HK-2 (cell line): ENCODE measurements around the gene NSRP1.
"Not testable (repeated sequence)": the region's sequence is repeated elsewhere in the genome, so short reads cannot be mapped to it uniquely, and the experiment has no call there.

Source experiments
- DNase-seq: peaks from one replicate; pipeline ENCODE4 v3.0.0-alpha.2; 2018; ENCODE audit not compliant: unreplicated experiment

Gene NSRP1, protein sequence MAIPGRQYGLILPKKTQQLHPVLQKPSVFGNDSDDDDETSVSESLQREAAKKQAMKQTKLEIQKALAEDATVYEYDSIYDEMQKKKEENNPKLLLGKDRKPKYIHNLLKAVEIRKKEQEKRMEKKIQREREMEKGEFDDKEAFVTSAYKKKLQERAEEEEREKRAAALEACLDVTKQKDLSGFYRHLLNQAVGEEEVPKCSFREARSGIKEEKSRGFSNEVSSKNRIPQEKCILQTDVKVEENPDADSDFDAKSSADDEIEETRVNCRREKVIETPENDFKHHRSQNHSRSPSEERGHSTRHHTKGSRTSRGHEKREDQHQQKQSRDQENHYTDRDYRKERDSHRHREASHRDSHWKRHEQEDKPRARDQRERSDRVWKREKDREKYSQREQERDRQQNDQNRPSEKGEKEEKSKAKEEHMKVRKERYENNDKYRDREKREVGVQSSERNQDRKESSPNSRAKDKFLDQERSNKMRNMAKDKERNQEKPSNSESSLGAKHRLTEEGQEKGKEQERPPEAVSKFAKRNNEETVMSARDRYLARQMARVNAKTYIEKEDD

DNA sequence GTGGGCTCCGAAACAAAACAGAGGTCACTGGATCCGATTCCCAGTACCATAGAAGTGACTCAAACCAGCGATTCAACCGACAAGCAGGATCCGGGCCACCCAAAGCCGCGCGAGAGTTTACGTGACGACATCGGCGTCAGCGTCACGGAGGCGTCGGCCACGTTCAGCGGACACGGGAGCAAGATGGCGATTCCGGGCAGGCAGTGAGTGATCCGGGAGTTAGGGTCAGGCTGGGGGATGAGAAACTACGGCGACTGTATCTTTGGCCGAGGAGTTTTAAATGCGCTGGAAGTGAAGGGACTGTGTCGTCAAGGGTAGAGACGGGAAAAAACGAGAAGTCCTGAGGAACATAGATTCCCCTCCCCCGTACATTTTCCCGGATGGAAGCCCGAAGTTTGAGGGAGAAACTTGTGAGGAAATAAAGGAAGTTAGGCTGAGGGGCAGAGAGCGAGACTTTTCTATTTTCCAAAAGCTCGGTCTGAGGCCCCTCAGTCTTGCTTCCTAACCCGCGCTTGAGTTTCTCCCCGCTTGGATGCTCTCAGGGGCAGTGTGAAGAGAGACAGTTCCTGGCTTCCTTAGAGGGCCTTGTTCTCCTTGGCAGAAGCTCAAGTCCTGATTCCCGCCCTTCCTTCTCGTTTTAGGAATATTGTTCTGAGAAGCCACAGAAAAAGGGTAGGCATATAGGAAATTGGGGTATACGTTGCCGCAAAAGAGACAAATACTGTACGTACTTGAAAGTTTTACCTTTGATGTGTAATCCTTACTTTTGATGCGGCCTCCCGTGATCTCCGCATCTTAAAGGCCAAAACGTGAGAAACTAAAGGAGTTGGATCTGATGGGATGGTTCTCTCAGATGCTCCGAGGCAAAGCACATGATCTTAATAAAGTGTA, at the start of gene NSRP1:
Gene NSRP1 (plus strand): TSS at position 156 of the 891 bp plus-strand sequence. CDS start 28 bp downstream, at position 184.
- peak; percentile 94 for DNase-seq

DNA sequence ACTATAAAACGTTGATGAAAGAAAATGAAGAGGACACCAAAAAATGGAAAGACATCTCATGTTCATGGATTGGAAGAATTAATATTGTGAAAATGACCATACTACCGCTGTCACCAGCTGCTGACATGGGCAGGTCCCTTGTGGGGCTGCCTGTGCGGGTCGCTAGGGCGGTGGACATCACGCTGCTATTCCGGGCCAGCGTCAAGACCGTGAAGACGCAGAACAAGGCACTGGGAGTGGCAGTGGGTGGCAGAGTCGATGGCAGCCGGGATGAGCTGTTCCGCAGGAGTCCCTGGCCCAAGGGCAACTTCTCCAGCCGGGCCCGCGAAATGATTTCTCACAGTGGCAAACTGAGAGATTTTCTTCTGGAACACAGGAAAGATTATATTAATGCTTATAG, 48.2 kb upstream of the NSRP1 start:
- no peak for DNase-seq

DNA sequence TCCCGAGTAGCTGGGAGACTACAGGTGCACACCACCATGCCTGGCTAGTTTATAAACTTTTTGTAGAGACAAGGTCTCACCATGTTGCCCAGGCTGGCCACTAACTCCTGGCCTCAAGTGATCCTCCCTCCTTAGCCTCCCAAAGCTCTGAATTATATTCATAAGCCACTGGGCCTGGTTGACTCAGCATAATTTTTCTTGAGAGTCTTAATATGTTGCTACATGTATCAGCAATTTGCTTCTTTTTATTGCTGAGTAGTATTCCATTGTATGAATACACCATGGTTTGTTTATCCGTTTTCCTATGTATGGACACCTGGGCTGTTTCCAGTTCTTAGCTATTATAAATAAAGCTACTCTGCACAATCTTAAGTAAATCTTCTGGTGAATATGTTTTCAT, 42.4 kb upstream of the NSRP1 start:
- no peak for DNase-seq

DNA sequence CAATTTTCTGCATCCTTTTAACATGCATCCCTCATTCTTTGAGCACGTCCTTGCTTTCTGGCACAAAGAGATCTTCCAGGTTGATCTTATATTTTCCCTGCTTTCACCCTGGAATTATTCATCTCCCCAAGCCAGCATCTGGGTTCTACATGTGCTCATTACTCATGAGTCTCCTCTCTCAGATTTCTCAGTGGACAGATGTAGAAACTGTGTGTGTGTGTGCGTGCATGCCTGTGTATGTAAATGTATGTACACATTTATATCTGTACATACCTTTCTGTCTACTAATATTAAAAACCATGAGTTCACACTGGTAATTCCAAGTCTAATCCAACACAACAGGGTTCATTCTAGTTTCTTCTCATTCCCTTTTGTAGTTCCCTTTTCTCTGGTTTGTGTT, 41.9 kb upstream of the NSRP1 start:
- no peak for DNase-seq

DNA sequence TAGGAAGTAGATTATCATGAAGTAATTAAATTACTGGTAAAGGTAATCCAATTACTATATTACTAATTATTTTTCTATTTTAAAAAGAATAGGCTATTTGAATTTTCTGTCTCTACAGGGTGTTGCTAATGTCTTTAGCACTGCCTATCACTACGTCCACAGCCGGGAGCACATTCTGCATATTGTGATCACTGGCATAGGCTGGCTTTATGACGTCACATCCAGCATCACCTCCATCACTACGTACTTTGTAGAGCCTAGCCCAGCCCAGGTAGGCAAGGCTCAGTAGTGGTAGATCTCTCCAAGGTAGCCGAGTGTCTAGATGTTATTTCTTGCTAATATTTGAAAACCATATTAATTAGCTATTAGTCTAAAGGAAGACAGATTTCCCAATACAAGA, 33.8 kb upstream of the NSRP1 start:
- no peak for DNase-seq

DNA sequence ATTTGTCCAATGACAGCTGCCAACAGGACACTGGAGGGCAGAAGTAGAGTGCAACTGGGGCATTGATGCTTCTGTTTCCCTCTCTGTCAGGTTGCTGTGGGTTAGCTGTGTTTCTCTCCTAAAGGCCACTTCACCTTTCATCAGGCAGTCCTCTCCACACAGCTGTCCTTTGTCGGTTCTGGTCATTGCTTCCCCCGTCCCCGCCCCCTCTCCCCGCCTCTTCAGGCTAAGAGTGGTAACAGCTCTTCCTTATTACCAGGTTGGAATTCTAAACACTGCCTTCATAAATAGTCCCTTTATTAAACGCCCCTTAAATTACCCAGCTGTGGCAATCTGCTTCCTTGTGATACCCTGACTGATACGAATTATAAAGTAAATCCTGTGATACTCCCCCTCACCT, 31.8 kb upstream of the NSRP1 start:
- DNase-seq = no peak

DNA sequence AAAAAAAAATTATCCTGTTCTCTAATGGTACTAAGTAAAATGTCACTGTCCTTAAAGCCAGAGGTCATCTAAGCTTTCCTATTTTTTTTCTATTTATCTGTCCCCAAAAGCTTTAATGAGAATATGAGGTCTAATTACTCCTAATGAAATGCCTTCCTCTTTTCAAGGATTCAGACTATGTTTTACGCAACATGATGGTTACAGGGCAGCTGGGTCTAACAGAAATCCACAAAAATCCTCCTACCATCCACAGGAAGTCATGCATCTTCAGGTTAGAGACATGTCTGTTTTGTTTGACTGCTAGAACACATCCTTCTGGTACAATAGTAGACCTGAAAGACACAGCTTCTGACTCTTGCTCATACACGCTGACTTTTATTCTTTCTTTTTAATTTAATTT, 29.7 kb upstream of the NSRP1 start:
- DNase-seq = no peak

DNA sequence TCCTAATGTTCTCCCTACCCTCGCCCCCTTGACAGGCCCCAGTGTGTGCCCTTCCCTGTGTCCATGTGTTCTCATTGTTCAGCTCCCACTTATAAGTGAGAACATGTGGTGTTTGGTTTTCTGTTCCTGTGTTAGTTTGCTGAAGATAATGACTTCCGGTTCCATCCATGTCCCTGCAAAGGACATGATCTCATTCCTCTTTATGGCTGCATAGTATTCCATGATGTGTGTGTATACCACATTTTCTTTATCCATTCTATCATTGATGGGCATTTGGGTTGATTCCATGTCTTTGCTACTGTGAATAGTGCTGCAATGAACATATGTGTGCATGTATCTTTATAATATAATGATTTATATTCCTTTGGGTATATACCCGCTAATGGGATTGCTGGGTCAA, 29.2 kb upstream of the NSRP1 start:
- DNase-seq = not testable (repeated sequence)

DNA sequence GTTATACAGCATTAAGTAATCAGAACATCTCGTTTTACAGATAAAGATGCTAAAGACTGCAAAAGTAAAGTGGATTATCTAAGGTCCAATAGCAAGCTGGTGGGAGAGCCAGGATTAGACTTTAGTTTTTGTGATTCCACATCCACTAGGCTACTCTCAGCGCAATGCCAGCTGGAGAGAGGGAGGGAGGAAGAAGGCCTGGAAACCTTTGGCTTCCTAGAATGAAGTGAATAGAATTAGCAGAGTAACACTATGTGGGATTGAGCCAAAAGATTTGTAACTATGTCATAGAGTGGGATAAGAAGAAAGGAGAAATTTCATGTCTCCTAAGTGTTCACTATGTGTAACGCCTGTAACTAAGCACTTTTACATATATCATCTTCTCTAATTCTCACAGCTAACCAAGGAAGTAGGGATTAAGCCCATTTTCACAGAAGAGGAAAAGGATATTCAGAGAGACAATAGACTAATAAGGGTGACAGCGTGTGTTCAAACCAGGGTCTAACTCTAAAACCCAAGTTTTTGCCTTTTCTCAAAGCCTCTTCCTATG, 25.4 kb upstream of the NSRP1 start:
- DNase-seq = no peak

DNA sequence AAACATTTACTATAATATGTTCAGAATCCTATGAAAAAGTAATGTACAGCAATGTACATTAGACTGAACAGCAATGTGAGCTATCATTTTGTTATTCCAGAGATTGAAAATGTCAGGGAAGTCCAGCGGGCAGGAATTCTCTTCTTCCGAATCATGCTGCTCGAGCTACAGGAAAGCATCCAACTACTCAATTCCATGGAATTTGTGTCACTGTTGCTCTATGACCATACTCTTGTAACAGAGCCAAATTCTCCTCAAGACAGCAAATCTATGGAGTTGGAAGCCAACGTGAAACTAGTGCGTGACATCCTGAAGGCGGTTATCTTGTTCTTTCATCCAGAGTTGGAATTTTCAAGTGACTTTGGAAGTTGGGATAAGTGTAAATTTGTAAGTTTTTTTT, 24.8 kb upstream of the NSRP1 start:
- DNase-seq = peak; percentile 25

DNA sequence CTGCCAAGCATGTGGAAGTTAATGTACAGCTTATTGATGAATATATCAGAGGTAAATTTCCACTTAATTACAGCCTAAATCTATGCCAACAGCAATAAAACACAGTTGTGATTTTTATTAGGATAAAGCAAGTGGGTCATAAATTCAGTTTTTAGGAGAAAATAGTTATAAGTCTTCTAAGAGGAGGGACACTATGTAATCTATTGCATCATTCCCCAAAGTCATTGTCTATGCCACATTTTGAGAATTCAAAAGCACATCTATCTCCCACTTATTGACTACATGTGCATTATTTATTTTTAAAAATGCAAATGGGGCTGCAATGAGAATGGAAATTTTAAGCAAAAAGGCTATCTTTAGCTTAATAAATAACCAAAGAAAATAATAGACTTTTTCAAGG, 23.7 kb upstream of the NSRP1 start:
- DNase-seq = no peak

DNA sequence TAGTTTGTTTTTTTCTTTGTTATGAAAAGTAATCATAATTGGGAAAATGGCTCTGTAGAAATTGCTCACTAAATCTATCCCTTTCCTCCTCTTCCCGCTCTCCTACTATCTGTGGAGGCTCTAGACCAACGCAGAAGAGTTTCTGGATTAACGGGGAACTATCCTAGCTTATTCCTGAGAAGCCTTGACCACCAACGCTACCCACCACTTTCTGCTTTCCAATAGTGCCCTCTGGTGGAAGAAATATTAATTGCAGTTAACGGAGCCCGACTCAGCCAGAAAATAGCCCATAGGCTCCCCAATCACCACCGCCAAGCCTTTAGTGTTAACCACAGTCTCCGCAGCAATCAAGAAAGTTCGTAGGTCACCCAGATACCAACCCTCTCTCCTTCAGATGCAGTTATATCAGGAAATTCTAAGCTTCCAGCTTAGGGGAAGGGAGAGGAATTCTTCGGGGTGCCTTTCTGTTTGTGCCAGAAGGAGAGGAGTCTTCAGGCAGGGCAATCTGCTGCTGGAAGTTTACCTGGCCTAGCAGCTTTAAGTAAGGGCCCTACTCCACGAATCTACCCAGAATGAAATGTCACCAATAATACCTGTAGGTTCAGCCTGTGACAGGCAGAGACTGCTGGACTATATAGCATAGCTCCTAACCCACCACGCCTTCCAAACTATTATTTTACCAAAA, 23.0 kb upstream of the NSRP1 start:
- DNase-seq = peak; percentile 71

DNA sequence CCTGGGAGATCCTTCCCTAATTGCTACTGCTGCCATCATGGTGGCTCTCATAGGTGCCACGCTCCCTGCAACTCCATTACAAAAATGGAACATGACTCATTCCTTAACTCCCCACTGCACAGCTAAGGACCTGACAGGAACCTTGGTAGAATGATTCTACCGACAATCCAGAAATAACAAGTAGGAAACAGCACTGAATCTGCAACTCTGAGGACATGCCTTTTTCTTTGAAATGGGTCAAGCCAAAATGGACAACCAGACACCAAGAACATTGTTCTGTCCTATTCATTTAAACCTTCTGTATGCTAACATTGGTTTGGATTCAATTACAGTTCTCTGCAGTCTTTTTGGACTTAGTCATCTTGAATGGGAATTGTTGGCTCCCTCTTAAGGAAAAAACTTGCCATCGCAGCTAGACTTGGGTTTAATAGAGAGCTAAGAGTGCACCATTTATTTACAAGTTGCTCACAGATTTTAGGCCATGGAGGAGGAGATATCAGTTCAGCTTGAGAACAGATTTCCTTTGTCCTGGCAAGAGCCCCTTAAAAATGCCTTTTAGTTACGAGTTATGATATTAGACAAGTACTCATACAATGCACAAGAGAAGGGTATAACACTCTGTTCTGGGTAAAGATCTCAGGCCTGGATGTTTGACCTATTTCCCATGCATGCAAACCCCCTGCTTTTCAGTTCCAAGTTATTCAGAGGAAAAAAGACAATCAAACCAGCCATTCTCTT, 20.9 kb upstream of the NSRP1 start:
- DNase-seq = peak; percentile 40

DNA sequence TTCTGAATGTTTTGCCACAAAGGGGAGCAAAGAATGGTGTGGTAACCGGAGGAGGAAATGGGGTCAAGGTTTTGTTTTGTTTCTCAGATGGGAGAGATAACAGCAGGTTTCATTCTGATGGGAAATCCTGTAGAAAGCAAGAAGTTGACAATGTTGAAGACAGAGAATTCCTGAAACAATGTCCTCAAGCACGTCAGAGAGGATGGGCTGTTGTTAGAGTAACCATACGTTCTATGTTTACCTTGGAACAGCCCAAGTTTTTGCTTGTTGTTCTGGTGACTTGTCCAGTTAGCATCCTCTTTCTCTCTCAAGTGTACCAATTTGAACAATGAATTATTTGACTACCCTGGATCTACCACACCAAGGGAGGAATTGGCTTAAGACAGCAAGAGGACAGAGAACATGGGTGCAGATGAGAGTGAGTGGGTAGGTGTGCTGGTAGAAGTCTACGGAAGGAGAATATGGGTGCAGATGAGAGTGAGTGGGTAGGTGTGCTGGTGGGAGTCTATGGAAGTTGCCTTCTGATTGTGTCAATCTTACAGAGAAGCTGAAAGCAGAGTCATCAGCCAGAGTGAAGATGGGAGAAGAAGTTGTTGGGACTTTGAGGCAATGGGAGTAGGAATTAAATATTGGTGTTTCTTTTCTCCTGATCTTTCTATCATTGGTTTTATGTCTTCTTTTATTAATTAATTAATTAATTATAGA, 14.8 kb upstream of the NSRP1 start:
- no peak for DNase-seq

DNA sequence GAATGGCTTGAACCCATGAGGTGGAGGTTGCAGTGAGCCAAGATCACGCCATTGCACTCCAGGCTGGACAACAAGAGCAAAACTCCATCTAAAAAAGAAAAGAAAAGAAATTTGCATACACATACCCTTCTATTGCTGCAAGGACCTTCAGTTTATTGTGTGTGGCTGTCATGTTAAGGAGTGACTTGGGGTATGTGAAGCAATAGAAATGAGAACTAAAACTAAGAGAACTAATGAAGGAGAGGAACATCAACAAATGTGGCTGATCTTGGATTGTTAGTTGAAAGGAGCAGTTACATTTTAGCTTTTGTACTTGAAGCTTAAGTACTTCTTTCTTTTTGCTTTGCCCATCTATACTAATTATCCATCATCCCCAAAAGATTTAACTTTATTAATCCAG, 12.7 kb upstream of the NSRP1 start:
- DNase-seq = no peak

DNA sequence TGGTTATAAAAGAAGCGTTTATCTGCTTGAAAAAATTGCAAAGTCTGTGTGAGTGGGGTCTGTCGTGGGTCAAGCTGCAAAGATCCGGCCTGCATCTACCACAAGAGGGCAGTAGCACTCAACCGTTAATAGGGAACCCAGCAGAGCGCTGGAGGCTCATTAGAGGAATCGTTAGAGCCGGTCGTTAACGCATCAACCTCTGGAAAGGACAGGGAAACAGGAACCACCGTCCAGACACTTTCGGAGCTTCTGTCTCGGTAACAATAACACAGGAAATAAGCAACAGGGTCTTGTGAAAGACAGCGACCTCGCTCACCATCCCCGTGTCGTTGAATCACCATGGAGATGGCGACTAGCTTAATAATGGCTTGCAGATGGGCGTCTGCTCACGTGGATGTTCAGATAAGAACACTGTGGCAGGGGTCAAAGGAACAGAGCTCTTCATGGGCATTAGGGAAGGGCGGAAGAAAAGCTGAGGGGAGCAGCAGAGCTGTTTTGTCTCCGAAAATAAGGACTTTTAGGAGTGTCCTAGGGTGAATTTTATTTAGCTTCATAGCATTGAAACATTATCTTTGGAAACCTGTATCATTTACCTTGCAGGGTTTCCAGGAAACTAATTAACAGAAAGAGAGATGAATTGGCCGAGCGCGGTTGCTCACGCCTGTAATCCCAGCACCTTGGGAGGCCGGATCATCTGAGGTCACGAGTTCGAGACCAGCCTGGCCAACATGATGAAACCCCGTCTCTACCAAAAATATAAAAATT, 11.9 kb upstream of the NSRP1 start:
- peak; percentile 67 for DNase-seq

DNA sequence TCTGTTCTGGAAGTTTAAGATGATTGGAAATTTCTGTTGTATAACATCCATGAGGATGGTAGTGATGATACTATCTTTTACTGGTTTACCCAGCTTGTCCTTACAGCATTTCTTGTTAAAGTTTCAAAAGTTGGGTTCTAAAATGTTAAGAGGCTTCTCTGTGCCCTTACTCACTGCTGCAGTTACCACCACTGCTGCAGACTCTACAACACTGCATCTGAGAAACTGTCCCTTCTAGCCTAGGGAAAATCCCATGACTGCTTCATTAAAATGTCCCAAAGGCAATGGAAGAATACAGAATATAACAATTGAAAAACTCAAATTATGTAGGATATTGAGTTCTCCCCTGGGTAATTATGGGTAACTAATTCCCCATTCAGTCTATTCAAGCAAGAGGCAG, 3.8 kb upstream of the NSRP1 start:
- no peak for DNase-seq

DNA sequence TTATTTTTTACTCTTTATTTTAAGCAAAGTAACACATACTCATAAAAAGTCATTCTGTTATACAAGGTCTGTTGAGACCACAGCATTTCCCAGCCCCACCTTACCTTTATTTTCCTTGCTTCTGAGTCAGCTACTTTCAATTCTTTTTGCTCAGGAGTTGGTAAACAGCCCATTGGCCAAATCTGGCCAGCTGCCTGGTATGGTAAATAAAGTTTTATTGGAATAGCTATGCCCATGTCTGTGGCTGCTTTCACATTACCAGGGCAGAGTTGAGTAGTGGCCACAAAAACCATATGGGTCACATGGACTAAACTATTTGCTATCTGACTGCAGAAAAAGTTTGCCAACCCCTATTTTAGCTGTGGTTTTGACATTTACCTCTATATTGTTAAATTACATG, 3.4 kb upstream of the NSRP1 start:
- no peak for DNase-seq

DNA sequence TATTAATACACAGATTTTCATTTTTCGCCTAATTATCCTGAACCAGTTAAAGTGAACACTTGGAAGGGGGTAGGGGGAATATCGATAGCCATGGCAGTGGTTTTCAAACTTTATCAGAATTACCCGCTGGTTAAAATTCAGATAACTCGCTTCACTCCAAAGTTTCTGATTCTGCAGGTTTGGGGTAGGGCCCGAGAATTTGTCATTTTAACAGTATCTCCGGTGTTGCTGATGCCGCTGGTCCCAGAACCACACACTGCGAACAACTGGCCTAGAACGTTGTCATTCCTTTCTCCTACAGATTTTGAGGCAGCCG, 313 bp upstream of the NSRP1 start:
- DNase-seq = no peak

DNA sequence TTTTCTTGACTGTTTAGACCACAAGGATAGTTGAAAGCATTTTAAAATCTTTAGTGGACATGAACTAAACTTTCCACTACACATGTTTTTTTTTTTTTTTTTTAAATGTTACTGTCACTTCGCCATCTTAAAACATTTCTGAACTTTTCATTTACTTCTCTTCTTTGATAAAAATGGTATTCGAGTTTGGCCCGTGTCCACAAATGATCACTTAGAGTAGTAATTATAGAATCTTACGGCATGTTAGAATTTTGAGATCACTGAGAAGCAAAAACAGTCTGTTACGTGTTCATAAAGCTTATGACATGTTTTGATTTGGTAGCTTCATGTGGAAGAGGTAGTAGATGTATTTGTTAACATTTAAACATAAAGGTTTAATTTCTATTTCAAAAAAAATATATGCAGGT, 1.1 kb downstream of the NSRP1 start:
- DNase-seq = no peak
